EL (cell line): ENCODE measurements around the gene CDH23.

Experiments
- DNase-seq: peaks from one replicate; pipeline ENCODE4 v3.0.0-alpha.2; 2016

Gene CDH23

GRCh38 chr10:71715026-71715425, 318.3 kb downstream of the CDH23 start:
- DNase-seq: no peak

GRCh38 chr10:71715860-71716259, 319.1 kb downstream of the CDH23 start:
- no peak for DNase-seq

GRCh38 chr10:71716426-71716825, 319.7 kb downstream of the CDH23 start:
- DNase-seq: no peak

- DNase-seq: no peak
These were observed 320.3 kb downstream of the CDH23 start for GRCh38 chr10:71717056-71717455.

- DNase-seq: no peak
These were observed 320.8 kb downstream of the CDH23 start for GRCh38 chr10:71717551-71717951.

- DNase-seq: no peak
These were observed 321.5 kb downstream of the CDH23 start for GRCh38 chr10:71718165-71718698.

- no peak for DNase-seq
These were observed 322.3 kb downstream of the CDH23 start for GRCh38 chr10:71719042-71719441.

- no peak for DNase-seq
These were observed 322.9 kb downstream of the CDH23 start, which contains the start of gene C10orf105 for GRCh38 chr10:71719464-71720201. Gene C10orf105 (minus strand): TSS chr10:71719778. CDS start chr10:71716337, 3,441 bp downstream.

GRCh38 chr10:71720288-71720687, 323.6 kb downstream of the CDH23 start:
- no peak for DNase-seq

GRCh38 chr10:71721313-71721712, 324.6 kb downstream of the CDH23 start:
- no peak for DNase-seq

GRCh38 chr10:71722849-71723248, 326.1 kb downstream of the CDH23 start:
- no peak for DNase-seq

- DNase-seq: no peak
These were observed 326.6 kb downstream of the CDH23 start for GRCh38 chr10:71723311-71723710.

- no peak for DNase-seq
These were observed 327.8 kb downstream of the CDH23 start for GRCh38 chr10:71724539-71724938.

GRCh38 chr10:71725249-71725648, 328.5 kb downstream of the CDH23 start:
- no peak for DNase-seq

GRCh38 chr10:71725998-71726579, 329.4 kb downstream of the CDH23 start:
- DNase-seq: peak; percentile 47

GRCh38 chr10:71726580-71727104, 329.9 kb downstream of the CDH23 start:
- DNase-seq: no peak

- DNase-seq: no peak
These were observed 330.5 kb downstream of the CDH23 start for GRCh38 chr10:71727105-71727737.

- no peak for DNase-seq
These were observed 331.3 kb downstream of the CDH23 start for GRCh38 chr10:71727738-71728737.

- peak; percentile 75 for DNase-seq
These were observed 332.5 kb downstream of the CDH23 start for GRCh38 chr10:71729161-71729636.

GRCh38 chr10:71731791-71732190, 335.1 kb downstream of the CDH23 start:
- no peak for DNase-seq

GRCh38 chr10:71734797-71735196, 338.1 kb downstream of the CDH23 start:
- DNase-seq: no peak
